ENCODE measurements around the gene HIVEP3.

The HIVEP3 gene

GRCh38 chr1:41526956-41527561, 391.7 kb downstream of the HIVEP3 start:
- Mint-ChIP-seq H3K4me3 (no peak overlapping the region), H3K9me3 (peaks cover 21 to 26% of the 10 kb centered on the region in 2 donors), H3K27me3 (no peaks in the 10 kb centered on the region), H3K4me1 (no peaks in the 10 kb centered on the region), H3K27ac (peak overlapping the region in 1 of 2 donors; percentile 36)
- no peak for DNase-seq
- ATAC-seq: no peak

GRCh38 chr1:41525891-41526587, 392.7 kb downstream of the HIVEP3 start:
- Mint-ChIP-seq H3K27ac (no peak overlapping the region), H3K4me1 (no peaks in the 10 kb centered on the region), H3K4me3 (no peak overlapping the region), H3K9me3 (peaks cover 21 to 26% of the 10 kb centered on the region in 2 donors), H3K27me3 (no peaks in the 10 kb centered on the region)
- DNase-seq: no peak
- peak; percentile 6 for ATAC-seq

GRCh38 chr1:41524676-41525675, 393.7 kb downstream of the HIVEP3 start:
- no peaks in the 10 kb centered on the region for H3K27me3 Mint-ChIP-seq
- no peak for ATAC-seq
- H3K27ac Mint-ChIP-seq: no peak overlapping the region
- peaks cover 19 to 25% of the 10 kb centered on the region in 2 donors for H3K9me3 Mint-ChIP-seq
- H3K4me1 Mint-ChIP-seq: no peaks in the 10 kb centered on the region
- DNase-seq: no peak
- H3K4me3 Mint-ChIP-seq: no peak overlapping the region

GRCh38 chr1:41523949-41524675, 394.6 kb downstream of the HIVEP3 start:
- no peak overlapping the region for H3K27ac Mint-ChIP-seq
- DNase-seq (no peak), ATAC-seq (no peak)
- H3K4me3 Mint-ChIP-seq: no peak overlapping the region
- H3K4me1 Mint-ChIP-seq: no peaks in the 10 kb centered on the region
- H3K9me3 Mint-ChIP-seq: peaks cover 10 to 18% of the 10 kb centered on the region in 2 donors
- no peaks in the 10 kb centered on the region for H3K27me3 Mint-ChIP-seq

- H3K4me1 Mint-ChIP-seq: no peaks in the 10 kb centered on the region
- no peak overlapping the region for H3K4me3 Mint-ChIP-seq
- ATAC-seq: no peak
- no peak overlapping the region for H3K27ac Mint-ChIP-seq
- no peak for DNase-seq
- H3K9me3 Mint-ChIP-seq: peaks cover 9 to 13% of the 10 kb centered on the region in 2 donors
- H3K27me3 Mint-ChIP-seq: no peaks in the 10 kb centered on the region
Observed at GRCh38 chr1:41523071-41523470, 395.7 kb downstream of the HIVEP3 start.

GRCh38 chr1:41521766-41522165, 397.0 kb downstream of the HIVEP3 start:
- ATAC-seq (no peak), DNase-seq (no peak)
- Mint-ChIP-seq H3K4me3 (no peak overlapping the region), H3K9me3 (no peaks in the 10 kb centered on the region), H3K4me1 (peaks cover 3% of the 10 kb centered on the region), H3K27me3 (no peaks in the 10 kb centered on the region), H3K27ac (no peak overlapping the region)

GRCh38 chr1:41520951-41521752, 397.6 kb downstream of the HIVEP3 start:
- DNase-seq (no peak), ATAC-seq (no peak)
- Mint-ChIP-seq H3K27ac (peak overlapping the region in 1 of 2 donors; percentile 10), H3K9me3 (no peaks in the 10 kb centered on the region), H3K27me3 (no peaks in the 10 kb centered on the region), H3K4me1 (peaks cover 9% of the 10 kb centered on the region), H3K4me3 (no peak overlapping the region)

GRCh38 chr1:41519667-41520066, 399.1 kb downstream of the HIVEP3 start:
- peaks cover 12% of the 10 kb centered on the region for H3K4me1 Mint-ChIP-seq
- no peaks in the 10 kb centered on the region for H3K9me3 Mint-ChIP-seq
- H3K4me3 Mint-ChIP-seq: no peak overlapping the region
- H3K27me3 Mint-ChIP-seq: no peaks in the 10 kb centered on the region
- no peak overlapping the region for H3K27ac Mint-ChIP-seq
- ATAC-seq: no peak
- DNase-seq: no peak

- Mint-ChIP-seq H3K9me3 (no peaks in the 10 kb centered on the region), H3K4me3 (no peak overlapping the region), H3K27me3 (no peaks in the 10 kb centered on the region), H3K27ac (no peak overlapping the region), H3K4me1 (peaks cover 12% of the 10 kb centered on the region)
- DNase-seq: no peak
- no peak for ATAC-seq
Observed at GRCh38 chr1:41518471-41518870, 400.3 kb downstream of the HIVEP3 start.

- no peaks in the 10 kb centered on the region for H3K27me3 Mint-ChIP-seq
- DNase-seq (no peak), ATAC-seq (no peak)
- no peaks in the 10 kb centered on the region for H3K9me3 Mint-ChIP-seq
- peak overlapping the region in 1 of 2 donors; percentile 23 for H3K27ac Mint-ChIP-seq
- H3K4me1 Mint-ChIP-seq: peaks cover 12% of the 10 kb centered on the region
- H3K4me3 Mint-ChIP-seq: no peak overlapping the region
Observed at GRCh38 chr1:41517062-41517438, 401.7 kb downstream of the HIVEP3 start.

- peak overlapping the region in 1 of 2 donors; percentile 23 for H3K27ac Mint-ChIP-seq
- ATAC-seq (peak; percentile 86), DNase-seq (peak; percentile 66 to 69)
- no peaks in the 10 kb centered on the region for H3K9me3 Mint-ChIP-seq
- no peaks in the 10 kb centered on the region for H3K27me3 Mint-ChIP-seq
- peaks cover 12% of the 10 kb centered on the region for H3K4me1 Mint-ChIP-seq
- H3K4me3 Mint-ChIP-seq: no peak overlapping the region
Observed at GRCh38 chr1:41516168-41517061, 402.3 kb downstream of the HIVEP3 start.

GRCh38 chr1:41515778-41516167, 402.9 kb downstream of the HIVEP3 start:
- peaks cover 12% of the 10 kb centered on the region for H3K4me1 Mint-ChIP-seq
- no peaks in the 10 kb centered on the region for H3K27me3 Mint-ChIP-seq
- DNase-seq (no peak), ATAC-seq (no peak)
- H3K9me3 Mint-ChIP-seq: no peaks in the 10 kb centered on the region
- H3K4me3 Mint-ChIP-seq: no peak overlapping the region
- no peak overlapping the region for H3K27ac Mint-ChIP-seq

GRCh38 chr1:41515131-41515678, 403.5 kb downstream of the HIVEP3 start:
- no peak for ATAC-seq
- peaks cover 14% of the 10 kb centered on the region for H3K4me1 Mint-ChIP-seq
- no peak overlapping the region for H3K4me3 Mint-ChIP-seq
- H3K27me3 Mint-ChIP-seq: no peaks in the 10 kb centered on the region
- no peaks in the 10 kb centered on the region for H3K9me3 Mint-ChIP-seq
- no peak for DNase-seq
- no peak overlapping the region for H3K27ac Mint-ChIP-seq
